WI38 (cell line): ENCODE data around the gene RGP1.

ENCODE experiments used
- H3K4me3 ChIP-seq: 2 replicates; pipeline ENCODE4 v1.5.1; 2011; ENCODE audit warnings: low read depth, mild to moderate bottlenecking, control low read depth, low read length
- TF ChIP-seq, protein P1 (sequence below): IDR thresholded peaks from 2 replicates; pipeline ENCODE4 v1.5.1; 2012; ENCODE audit warnings: low read depth, mild to moderate bottlenecking, control low read depth, low read length

RGP1 gene

DNA sequence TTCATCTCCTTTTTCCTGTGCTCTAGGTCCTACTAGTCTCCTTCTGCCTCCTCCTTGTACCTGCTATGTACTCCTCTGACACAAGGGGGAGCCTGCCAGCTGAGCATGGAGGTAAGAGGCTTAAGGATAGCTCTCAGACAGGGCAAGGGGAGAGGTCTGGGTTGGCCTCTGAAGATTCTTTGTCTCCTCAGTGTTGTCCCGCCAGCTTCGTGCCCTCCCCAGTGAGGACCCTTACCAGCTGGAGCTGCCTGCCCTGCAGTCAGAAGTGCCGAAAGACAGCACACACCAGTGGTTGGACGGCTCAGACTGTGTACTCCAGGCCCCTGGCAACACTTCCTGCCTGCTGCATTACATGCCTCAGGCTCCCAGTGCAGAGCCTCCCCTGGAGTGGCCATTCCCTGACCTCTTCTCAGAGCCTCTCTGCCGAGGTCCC lies 12.9 kb upstream of the RGP1 start:
- TF ChIP-seq, protein P1, sequence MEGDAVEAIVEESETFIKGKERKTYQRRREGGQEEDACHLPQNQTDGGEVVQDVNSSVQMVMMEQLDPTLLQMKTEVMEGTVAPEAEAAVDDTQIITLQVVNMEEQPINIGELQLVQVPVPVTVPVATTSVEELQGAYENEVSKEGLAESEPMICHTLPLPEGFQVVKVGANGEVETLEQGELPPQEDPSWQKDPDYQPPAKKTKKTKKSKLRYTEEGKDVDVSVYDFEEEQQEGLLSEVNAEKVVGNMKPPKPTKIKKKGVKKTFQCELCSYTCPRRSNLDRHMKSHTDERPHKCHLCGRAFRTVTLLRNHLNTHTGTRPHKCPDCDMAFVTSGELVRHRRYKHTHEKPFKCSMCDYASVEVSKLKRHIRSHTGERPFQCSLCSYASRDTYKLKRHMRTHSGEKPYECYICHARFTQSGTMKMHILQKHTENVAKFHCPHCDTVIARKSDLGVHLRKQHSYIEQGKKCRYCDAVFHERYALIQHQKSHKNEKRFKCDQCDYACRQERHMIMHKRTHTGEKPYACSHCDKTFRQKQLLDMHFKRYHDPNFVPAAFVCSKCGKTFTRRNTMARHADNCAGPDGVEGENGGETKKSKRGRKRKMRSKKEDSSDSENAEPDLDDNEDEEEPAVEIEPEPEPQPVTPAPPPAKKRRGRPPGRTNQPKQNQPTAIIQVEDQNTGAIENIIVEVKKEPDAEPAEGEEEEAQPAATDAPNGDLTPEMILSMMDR = peak; percentile 94
- no peak overlapping the region for H3K4me3 ChIP-seq

DNA sequence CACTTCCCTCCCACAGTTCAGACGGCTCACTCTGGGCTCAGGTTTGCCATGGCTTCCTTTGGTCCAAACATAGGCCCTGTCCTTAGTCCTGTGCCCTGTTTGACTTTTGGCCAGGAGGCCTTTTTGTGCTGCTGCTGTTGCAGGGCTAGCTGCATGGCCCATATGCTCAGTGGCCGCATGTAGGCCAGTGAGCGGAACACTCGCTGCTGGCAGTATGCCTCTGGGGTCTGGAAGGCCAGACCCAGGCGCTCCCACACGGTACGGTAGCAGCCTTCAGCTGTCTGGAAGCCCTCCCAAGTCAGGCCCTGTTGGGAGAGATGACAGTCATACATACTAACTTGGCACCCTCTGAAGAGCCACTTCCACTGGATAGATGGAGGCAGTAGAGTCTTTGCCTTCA lies 11.9 kb upstream of the RGP1 start:
- H3K4me3 ChIP-seq = no peak overlapping the region
- TF ChIP-seq, protein P1 = no peak

DNA sequence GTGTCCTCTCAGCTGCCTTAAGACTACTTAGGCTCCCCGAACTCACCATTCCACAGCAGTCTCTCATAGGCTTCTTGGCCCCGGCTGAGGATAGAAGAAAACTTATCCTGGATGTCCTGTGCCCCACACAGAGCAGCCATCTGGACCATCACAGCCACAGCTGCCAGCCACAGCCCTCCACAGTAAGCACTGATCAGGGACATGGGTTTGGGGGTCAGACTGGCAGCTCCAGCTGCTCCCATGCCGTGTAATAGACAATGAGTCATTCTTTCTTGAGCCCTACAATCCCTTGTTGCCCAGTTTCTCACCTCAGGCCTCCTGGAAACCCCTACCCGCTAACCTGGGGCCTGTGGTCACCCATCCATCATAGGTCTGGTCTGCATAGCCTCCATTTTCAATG lies 10.9 kb upstream of the RGP1 start:
- H3K4me3 ChIP-seq = no peak overlapping the region
- TF ChIP-seq, protein P1 = no peak

DNA sequence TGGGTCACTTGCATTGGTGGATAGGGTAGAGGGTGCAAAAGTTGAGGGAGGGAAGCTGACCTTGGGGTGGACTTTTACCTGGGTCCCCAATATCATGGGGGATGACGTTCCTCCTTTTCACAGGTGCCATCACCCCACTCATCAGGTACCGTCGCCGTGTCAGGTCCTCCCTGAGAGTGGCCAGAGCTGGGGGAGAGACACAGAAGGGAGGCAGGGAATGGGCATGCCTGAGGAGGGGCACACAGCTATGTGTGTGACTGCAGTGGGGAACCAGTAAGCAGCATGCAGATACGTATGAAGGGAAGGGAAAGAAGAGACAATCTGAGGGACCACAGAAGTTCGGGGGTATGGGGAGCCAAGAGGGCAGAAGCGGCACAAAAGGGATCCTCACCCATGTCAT lies 10.2 kb upstream of the RGP1 start:
- H3K4me3 ChIP-seq = no peak overlapping the region
- TF ChIP-seq, protein P1 = no peak

DNA sequence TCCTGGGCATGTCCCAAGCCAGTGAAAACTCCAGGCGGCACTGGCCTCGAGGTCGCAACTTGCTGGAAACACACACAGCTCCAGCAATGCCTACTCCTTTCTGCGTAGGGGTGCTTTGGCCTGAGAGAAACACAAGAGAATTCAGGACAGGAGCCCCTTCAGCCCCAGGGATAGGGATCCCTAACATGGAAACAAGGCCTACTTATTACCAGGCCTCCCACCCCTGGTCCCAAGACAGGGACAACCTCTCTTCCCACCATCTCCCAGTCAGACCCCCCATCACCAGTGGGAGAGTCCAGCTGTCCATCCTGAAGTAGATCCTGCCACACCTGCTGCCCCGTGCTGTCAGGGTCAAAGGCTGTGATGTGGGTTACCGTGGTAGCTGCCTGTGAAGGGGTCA lies 8.8 kb upstream of the RGP1 start:
- no peak overlapping the region for H3K4me3 ChIP-seq
- TF ChIP-seq, protein P1 = no peak

DNA sequence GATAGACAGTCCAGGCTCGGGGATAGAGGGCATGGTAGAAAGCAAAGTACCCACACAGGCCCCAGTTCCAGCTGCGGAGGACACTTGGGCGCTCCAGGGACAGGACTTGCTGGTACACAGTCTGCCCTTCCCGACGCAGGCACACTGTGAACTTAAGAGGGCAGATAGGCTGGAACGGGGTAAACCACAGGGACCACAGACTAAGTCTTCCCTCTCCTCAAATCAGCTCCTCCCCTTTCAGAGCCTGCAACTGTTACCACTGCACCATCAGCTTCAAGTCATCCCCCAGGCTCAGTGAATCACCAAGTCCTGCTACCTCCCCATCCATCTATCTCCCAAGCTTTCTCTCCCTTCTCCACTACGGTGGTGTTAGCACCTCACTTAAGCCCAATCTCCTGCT lies 7.3 kb upstream of the RGP1 start:
- H3K4me3 ChIP-seq = no peak overlapping the region
- TF ChIP-seq, protein P1 = no peak

DNA sequence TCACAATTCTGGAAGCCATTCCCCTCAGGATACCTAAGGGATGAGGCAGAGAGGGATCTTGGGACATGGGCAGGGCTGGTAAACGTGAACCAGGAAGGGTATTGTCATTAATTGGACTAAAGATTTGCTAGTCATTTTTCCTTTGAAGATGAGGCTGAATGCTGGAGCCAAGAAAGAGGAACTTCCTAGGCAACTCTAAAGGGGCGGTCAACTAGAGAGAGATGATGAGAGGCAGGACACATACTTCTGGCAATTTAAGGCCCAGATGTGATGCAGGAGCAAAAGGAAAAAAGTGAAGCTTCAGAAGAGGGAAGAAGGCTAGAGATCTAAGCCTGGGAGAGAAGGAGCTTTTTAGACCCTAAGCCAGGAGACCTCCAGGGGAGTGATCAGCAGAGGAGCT lies 5.6 kb upstream of the RGP1 start:
- TF ChIP-seq, protein P1 = no peak
- no peak overlapping the region for H3K4me3 ChIP-seq
